ENCODE results near the gene SMIM27. TPM values are rescaled to one million over a fixed set of nuclear protein-coding genes. Genes with fewer than 3 reads are reported as not detected.

SMIM27 gene
- total and polyA plus RNA-seq, 2 of the 13 experiments (the other 11 are each of a cell fraction or from before 2014, with no cell fraction given): 17.9 to 19.0 TPM

DNA sequence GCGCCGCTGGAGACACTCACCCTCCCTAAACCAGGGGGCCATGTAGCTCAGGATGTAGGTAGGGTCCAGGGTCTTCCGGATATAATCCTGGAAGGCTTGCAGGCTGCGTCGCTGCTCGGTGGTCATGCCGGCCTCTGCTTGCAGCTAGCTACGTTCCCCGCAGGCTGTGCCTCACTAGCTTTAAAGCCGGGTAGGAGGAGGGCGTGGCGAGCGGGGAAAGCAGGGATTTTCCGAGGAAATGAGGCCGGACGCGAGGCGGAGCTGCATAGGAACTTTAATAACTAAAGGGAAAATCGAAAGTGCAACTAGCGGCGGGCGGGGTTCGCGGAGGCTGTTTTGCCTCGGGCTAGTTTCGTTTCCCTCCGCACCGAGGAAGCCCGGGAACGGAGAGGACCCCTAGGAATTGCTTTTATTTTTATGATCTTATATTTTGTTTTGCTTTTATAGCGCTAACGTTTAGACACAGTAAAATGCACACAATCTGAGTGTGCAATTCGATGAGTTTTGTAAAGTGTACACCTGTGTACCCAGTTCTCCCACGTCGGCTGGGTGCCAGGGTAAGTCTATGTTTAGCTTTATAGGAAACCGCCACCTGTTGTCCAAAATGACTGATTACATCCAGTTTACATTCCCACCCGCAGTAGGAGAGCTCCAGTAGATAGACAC lies 26.0 kb upstream of the SMIM27 start, which contains the start of gene RIGI (continued):
- peak; percentile 75 for TF ChIP-seq HNRNPLL (IDR thresholded peaks at IDR 0.05; ENCODE audit: low read depth, low read length, poor library complexity, severe bottlenecking)
- TF ChIP-seq ZNF17 (CRISPR knock-in tag; IDR thresholded peaks at IDR 0.05): no peak
- TF ChIP-seq ZEB1 (IDR thresholded peaks at IDR 0.05; ENCODE audit: insufficient replicate concordance, low read depth): no peak
- TF ChIP-seq ZIK1 (CRISPR knock-in tag; IDR thresholded peaks at IDR 0.05; ENCODE audit: borderline replicate concordance, low read depth): no peak
- no peak for TF ChIP-seq NCOA1 (CRISPR knock-in tag; IDR thresholded peaks at IDR 0.05)
- no peak for TF ChIP-seq ZNF446 (CRISPR knock-in tag; IDR thresholded peaks at IDR 0.05)
- no peak for TF ChIP-seq MAF1 (CRISPR knock-in tag; IDR thresholded peaks at IDR 0.05; ENCODE audit: borderline replicate concordance)
- TF ChIP-seq IRF2 (CRISPR knock-in tag; IDR thresholded peaks at IDR 0.05): peak; percentile 100
- TF ChIP-seq, protein P1, sequence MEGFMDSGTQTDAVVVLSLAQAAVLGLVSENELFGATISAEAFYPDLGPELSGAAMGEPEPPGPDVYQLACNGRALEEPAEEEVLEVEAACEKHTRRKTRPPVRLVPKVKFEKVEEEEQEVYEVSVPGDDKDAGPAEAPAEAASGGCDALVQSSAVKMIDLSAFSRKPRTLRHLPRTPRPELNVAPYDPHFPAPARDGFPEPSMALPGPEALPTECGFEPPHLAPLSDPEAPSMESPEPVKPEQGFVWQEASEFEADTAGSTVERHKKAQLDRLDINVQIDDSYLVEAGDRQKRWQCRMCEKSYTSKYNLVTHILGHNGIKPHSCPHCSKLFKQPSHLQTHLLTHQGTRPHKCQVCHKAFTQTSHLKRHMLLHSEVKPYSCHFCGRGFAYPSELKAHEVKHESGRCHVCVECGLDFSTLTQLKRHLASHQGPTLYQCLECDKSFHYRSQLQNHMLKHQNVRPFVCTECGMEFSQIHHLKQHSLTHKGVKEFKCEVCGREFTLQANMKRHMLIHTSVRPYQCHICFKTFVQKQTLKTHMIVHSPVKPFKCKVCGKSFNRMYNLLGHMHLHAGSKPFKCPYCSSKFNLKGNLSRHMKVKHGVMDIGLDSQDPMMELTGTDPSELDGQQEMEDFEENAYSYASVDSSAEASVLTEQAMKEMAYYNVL (CRISPR knock-in tag; IDR thresholded peaks at IDR 0.05; ENCODE audit: borderline replicate concordance): peak; percentile 50; the same call in 1 of the 2 replicates
- no peak for TF ChIP-seq GZF1 (CRISPR knock-in tag; IDR thresholded peaks at IDR 0.05)
- TF ChIP-seq ZFP62 (CRISPR knock-in tag; IDR thresholded peaks at IDR 0.05): no peak
- TF ChIP-seq SMAD1 (CRISPR knock-in tag; IDR thresholded peaks at IDR 0.05; ENCODE audit: borderline replicate concordance, low read depth): no peak
- TF ChIP-seq, protein P2, sequence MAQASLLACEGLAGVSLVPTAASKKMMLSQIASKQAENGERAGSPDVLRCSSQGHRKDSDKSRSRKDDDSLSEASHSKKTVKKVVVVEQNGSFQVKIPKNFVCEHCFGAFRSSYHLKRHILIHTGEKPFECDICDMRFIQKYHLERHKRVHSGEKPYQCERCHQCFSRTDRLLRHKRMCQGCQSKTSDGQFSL (CRISPR knock-in tag; IDR thresholded peaks at IDR 0.05): no peak
- peak; percentile 41; the same call in 1 of the 2 replicates for TF ChIP-seq YEATS2 (CRISPR knock-in tag; IDR thresholded peaks at IDR 0.05; ENCODE audit: borderline replicate concordance)
- TF ChIP-seq KDM5B (CRISPR knock-in tag; IDR thresholded peaks at IDR 0.05; ENCODE audit: borderline replicate concordance): 0 out of 2 replicates have a peak, but pooled peaks have one; percentile 61
- TF ChIP-seq, protein P3, sequence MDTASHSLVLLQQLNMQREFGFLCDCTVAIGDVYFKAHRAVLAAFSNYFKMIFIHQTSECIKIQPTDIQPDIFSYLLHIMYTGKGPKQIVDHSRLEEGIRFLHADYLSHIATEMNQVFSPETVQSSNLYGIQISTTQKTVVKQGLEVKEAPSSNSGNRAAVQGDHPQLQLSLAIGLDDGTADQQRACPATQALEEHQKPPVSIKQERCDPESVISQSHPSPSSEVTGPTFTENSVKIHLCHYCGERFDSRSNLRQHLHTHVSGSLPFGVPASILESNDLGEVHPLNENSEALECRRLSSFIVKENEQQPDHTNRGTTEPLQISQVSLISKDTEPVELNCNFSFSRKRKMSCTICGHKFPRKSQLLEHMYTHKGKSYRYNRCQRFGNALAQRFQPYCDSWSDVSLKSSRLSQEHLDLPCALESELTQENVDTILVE (CRISPR knock-in tag; IDR thresholded peaks at IDR 0.05): no peak
- TF ChIP-seq THAP11 (CRISPR knock-in tag; IDR thresholded peaks at IDR 0.05): peak; percentile 55
- no peak for TF ChIP-seq SATB2 (CRISPR knock-in tag; IDR thresholded peaks at IDR 0.05)
- TF ChIP-seq, protein P4, sequence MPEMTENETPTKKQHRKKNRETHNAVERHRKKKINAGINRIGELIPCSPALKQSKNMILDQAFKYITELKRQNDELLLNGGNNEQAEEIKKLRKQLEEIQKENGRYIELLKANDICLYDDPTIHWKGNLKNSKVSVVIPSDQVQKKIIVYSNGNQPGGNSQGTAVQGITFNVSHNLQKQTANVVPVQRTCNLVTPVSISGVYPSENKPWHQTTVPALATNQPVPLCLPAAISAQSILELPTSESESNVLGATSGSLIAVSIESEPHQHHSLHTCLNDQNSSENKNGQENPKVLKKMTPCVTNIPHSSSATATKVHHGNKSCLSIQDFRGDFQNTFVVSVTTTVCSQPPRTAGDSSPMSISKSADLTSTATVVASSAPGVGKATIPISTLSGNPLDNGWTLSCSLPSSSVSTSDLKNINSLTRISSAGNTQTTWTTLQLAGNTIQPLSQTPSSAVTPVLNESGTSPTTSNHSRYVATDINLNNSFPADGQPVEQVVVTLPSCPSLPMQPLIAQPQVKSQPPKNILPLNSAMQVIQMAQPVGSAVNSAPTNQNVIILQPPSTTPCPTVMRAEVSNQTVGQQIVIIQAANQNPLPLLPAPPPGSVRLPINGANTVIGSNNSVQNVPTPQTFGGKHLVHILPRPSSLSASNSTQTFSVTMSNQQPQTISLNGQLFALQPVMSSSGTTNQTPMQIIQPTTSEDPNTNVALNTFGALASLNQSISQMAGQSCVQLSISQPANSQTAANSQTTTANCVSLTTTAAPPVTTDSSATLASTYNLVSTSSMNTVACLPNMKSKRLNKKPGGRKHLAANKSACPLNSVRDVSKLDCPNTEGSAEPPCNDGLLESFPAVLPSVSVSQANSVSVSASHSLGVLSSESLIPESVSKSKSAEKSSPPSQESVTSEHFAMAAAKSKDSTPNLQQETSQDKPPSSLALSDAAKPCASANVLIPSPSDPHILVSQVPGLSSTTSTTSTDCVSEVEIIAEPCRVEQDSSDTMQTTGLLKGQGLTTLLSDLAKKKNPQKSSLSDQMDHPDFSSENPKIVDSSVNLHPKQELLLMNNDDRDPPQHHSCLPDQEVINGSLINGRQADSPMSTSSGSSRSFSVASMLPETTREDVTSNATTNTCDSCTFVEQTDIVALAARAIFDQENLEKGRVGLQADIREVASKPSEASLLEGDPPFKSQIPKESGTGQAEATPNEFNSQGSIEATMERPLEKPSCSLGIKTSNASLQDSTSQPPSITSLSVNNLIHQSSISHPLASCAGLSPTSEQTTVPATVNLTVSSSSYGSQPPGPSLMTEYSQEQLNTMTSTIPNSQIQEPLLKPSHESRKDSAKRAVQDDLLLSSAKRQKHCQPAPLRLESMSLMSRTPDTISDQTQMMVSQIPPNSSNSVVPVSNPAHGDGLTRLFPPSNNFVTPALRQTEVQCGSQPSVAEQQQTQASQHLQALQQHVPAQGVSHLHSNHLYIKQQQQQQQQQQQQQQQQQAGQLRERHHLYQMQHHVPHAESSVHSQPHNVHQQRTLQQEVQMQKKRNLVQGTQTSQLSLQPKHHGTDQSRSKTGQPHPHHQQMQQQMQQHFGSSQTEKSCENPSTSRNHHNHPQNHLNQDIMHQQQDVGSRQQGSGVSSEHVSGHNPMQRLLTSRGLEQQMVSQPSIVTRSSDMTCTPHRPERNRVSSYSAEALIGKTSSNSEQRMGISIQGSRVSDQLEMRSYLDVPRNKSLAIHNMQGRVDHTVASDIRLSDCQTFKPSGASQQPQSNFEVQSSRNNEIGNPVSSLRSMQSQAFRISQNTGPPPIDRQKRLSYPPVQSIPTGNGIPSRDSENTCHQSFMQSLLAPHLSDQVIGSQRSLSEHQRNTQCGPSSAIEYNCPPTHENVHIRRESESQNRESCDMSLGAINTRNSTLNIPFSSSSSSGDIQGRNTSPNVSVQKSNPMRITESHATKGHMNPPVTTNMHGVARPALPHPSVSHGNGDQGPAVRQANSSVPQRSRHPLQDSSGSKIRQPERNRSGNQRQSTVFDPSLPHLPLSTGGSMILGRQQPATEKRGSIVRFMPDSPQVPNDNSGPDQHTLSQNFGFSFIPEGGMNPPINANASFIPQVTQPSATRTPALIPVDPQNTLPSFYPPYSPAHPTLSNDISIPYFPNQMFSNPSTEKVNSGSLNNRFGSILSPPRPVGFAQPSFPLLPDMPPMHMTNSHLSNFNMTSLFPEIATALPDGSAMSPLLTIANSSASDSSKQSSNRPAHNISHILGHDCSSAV (CRISPR knock-in tag; IDR thresholded peaks at IDR 0.05; ENCODE audit: borderline replicate concordance): no peak

All from HepG2 (cell line).